GM18502 (cell line): ENCODE data around the gene HLA-DOA.
A peak's percentile ranks its signal among the peaks of the same experiment; 100 is the strongest.

Experiments
- ATAC-seq: cut with Tn5 transposase; IDR thresholded peaks from one replicate; pipeline ENCODE4 v1.9.1; 2021; ENCODE audit warnings: mild to moderate bottlenecking; ENCODE audit not compliant: unreplicated experiment, poor library complexity

The HLA-DOA gene

GRCh38 chr6:33008944-33009861, at the start of gene HLA-DOA:
Gene HLA-DOA, minus strand, starts transcription at chr6:33009591.
- peak; percentile 79 for ATAC-seq

- no peak for ATAC-seq
Observed at GRCh38 chr6:33057222-33058150, 48.1 kb upstream of the HLA-DOA start.

- no peak for ATAC-seq
Observed at GRCh38 chr6:33053230-33053629, 43.8 kb upstream of the HLA-DOA start.

- no peak for ATAC-seq
Observed at GRCh38 chr6:33052627-33053026, 43.2 kb upstream of the HLA-DOA start.

GRCh38 chr6:33050014-33050810, 40.8 kb upstream of the HLA-DOA start:
- ATAC-seq, result no peak

- no peak for ATAC-seq
Observed at GRCh38 chr6:33049323-33050013, 40.1 kb upstream of the HLA-DOA start.

GRCh38 chr6:33040157-33040556, 30.8 kb upstream of the HLA-DOA start:
- ATAC-seq, result no peak

- ATAC-seq, result no peak
Observed at GRCh38 chr6:33036535-33036934, 27.1 kb upstream of the HLA-DOA start.

GRCh38 chr6:33034554-33034953, 25.2 kb upstream of the HLA-DOA start:
- ATAC-seq, result no peak

GRCh38 chr6:33030245-33030644, 20.9 kb upstream of the HLA-DOA start:
- no peak for ATAC-seq

- ATAC-seq, result peak; percentile 72
Observed at GRCh38 chr6:33029328-33030184, 20.2 kb upstream of the HLA-DOA start.

GRCh38 chr6:33028220-33028849, 18.9 kb upstream of the HLA-DOA start:
- ATAC-seq, result no peak

- no peak for ATAC-seq
Observed at GRCh38 chr6:33024521-33024920, 15.1 kb upstream of the HLA-DOA start.

GRCh38 chr6:33023536-33023935, 14.1 kb upstream of the HLA-DOA start:
- no peak for ATAC-seq

GRCh38 chr6:33021917-33022316, 12.5 kb upstream of the HLA-DOA start:
- ATAC-seq, result no peak

GRCh38 chr6:33019372-33019771, 10.0 kb upstream of the HLA-DOA start:
- ATAC-seq, result peak; percentile 5

- ATAC-seq, result peak; percentile 59
Observed at GRCh38 chr6:33018904-33019303, 9.5 kb upstream of the HLA-DOA start.

GRCh38 chr6:33018418-33018817, 9.0 kb upstream of the HLA-DOA start:
- no peak for ATAC-seq
